Measurements from ENCODE around the gene POFUT2.

The POFUT2 gene

DNA sequence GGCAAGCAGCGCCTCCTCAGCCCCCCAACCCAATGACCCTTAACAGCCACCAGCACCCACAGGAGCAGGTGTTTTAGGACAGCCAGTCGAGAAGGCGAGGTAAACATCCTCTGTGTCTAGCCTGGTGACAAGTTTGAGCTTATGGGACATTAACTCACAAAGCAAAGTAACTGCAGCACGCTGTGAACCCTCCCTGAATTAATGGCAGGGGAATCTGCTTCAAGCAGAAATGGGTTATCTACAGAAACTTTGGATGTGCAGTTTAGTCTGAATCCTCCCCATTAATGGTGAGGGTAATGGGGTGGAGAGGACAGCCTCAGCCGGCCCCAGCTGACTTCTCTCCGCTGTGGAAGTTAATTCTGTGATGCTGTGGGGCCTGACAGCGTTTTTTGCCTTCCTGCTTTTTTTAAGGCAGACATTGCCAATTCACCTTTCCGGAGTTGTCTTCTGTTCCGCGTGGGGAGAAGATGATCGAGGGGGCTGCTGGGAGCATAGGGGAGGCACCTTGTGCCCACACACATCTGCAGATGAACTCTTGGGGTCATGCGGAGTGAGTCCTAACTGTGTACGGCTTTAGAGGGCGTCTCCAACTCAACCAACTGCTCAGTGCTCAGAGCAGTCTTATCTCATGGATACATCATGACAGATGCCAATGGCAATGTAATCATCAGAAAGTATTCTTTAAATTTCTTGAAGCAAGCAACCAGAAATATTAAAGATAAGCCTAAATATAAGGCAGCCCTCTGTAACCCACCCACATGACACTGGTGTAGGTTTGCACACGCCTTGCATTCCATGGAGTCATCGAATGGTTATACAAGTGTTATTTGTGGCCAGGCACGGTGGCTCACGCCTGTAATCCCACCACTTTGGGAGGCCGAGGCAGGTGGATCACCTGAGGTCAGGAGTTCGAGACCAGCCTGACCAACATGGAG lies 41.0 kb downstream of the POFUT2 start:
- DNase-seq: peak; percentile 22

DNA sequence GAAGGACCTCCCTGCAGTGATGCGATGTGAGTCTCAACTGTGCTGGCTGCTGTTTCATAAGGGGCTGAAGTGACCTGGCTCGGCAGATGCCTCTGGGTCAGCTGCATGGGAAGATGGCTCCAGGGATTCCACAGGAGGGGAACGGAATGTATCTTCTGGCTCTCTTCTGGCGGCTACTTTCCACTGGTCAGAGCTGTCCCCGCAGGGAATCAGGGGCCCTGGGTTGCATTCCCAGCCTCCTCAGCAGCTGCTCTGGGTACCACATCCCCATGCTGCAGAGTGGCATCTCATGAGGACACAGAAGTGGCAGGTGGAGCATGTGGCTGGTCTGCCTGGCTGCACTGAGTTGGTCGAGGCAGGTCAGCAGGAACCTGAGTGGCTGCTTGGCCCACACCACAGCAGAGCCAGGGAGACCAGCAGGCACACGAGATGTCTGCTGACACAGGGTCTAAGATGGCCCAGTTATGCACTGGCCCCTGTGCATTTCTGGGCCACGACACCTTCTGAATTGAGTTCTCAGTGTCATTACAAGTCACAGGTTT lies 42.8 kb downstream of the POFUT2 start:
- peak; percentile 29 for DNase-seq

DNA sequence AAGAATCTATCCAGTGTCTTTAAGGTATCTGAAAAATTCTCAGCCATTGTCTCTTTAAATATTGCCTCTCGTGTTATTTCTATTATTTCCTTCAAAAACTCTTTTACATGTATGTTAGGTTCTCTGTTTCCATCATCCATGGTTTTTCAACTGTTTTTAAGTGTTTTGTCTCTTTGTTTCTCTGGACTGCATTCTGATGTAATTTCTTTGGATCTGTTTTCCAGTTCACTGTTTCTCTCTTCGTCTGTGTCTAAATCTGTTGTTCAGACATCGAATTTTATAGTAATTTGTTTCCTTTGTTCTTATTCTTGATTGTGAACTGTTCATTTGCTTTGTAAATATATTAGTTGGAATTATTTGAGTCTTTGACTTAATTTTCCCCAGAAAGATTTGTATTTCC lies 44.1 kb downstream of the POFUT2 start:
- no peak for DNase-seq

DNA sequence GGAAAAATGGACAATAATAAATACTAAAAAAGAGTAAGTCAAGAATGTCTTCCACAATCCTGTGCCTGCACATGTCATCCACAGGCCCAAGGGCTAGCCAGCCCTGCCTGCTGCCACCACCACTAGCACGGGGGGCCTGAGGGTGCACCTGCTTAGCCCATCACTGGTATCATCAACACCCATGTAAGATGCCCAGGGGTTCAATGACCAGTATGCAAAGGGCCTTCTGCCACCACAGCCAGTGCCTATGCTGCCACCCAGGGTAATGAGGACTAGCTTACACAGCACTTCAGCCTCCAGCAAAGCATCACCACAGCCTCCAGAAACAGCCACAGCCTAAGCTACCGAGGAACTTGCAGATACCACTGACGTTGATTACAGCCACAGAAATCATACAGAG lies 46.3 kb downstream of the POFUT2 start:
- peak; percentile 29 for DNase-seq

DNA sequence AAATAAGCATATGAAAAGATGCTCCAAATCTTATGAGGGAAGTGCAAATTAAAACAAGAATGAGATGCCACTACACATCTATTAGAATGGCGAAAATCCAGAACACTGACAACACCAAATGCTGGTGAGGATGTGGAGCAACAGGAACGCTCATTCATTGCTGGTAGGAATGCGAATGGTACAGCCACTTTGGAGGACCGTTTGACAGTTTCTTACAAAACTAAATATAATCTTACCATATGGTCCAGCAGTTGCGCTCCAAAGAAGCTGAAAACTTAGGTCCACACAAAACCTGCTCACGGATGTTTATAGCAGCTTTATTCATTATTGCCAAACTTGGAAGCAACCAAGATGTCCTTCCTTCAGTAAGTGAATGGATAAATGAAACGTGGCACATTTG lies 50.3 kb downstream of the POFUT2 start:
- no peak for DNase-seq

DNA sequence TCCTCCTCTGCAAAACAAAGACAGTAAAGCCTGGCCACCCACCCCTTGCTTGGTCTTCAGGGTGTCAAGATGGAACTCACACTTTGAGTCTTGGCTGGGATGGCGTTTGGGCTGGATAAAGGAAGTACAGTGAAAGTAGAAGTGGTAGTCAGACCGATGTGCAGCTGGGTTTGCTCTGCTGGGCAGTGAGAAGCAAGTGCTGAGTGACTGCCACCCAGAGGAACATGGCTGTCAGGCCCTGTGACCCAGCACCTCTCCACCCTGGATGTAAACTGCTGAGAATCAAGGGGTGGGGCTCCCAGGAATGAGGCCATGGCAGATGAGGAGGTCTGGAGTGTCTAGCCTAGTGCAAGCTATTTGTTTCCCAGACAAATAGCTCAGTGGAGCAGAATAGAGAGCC lies 51.2 kb downstream of the POFUT2 start:
- no peak for DNase-seq

DNA sequence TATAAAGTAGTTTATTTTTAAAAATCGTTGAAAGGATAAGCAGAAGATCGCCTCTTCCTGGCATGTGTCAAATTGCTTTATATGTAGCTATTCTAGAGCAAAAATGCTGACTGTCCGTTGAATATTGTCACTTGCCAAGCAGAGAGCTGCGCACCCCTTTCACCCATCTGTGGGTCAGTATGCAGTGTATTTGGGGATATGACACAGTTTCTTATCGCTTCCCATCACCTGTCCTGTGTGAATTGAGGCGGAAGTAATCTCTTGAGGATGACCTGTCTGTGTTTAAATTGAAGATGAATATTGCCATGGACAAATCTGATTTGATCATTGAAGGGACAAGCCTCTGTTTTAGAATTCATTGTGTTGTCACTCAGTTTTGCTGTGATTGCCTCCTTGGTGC lies 52.2 kb downstream of the POFUT2 start:
- no peak for DNase-seq

DNA sequence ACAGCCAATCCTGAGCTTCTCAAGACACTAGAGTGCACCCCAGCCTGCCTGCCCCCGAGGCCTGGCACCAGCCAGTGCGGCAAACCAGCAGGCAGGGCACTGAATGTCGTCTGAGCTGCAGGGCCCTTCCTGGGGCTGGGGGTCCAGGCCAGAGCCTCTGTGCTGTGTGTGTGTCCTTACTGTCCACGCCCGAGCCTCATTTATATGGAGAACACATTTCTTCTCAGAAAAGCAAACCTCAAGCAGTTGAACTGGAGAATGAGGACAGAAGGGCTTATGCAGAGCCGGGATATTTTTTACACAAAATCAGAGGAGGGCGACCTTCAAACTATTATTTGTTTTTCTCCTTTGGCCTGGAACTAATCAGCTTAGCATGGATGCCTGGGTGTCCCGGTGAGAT lies 52.7 kb downstream of the POFUT2 start:
- DNase-seq: no peak

DNA sequence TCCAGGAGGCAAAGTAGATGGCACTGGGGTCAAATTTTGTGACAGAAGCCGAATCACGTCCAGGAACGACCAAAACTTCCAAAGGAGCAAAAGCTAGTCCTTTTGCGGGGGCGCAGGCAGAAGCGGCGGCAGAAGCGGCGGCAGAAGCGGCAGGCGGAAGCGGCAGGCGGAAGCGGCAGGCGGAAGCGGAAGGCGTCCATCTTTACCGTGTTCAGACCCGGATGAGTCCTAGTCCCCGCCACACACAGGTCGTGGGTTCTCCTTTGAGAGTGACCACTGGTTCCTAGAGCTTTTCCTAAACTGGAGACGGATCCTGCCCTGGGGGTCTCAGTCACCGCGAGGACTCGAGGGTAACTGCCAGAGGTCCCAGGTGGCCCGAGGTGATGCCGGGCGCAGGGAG lies 53.6 kb downstream of the POFUT2 start:
- no peak for DNase-seq

DNA sequence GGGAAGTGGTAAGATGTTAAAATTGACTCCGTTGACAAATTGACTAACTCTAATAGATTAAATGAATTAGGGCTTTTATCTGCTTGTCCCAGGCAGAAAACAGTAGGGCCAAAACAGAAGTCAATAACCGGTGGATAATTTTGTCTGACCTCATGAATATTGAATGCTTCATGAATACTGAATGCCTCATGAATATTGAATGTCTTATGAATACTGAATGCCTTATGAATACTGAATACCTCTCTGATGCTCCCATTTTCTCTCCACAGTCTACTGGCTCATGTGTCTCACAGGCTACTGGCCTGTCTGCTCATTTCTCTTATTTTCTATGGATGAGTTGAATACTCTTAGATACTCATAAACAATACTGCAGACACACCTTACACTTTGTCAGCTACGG lies 56.0 kb downstream of the POFUT2 start:
- DNase-seq: no peak

DNA sequence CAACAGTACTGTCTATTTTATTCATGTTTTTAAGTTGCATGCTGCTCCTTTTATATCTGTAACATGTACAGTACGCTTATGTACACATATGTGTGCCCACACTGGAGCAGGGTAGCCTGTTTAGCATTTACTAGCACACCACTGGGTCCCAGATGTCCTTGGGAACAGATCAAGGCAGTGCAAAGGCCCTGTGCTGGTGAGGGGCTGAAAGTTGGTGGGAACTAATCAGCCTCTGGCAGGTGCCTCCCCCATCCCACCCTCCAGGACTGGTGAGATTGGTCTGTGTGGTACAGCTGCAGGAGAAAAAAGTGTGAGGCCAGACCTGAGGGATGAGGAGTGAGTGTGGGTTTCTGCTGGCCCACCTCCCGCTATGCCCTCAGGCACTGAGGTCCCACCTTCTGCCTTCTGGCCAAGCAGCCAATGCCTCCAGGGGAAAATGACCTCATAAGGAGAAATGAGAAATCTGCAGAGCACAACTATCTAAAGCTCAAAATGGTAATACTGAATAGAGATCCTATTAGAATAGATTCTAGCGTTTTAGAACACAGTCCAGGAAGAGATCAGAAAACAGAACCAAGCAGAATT lies 58.9 kb downstream of the POFUT2 start:
- no peak for DNase-seq

DNA sequence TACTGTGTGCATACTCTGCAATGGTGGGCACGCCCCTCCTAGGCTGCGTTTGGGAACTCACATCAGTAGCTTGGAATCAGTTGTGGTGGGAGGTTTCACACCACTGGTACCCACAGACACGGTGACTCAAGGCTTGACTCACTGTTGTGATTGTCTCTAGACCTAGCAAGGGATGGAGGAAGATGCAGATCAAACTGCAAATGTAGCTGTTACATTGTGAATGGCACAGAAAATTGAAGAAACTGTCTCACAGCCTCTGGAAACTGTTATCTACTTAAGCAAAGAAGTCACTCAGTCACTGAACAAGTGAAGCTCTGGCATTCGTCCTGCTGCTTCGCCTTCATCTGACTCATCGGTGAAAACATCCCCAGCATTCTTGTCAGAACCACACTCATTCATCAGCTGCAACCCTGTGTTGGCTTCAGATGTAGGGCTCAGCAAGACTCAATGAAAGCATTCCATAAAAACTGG lies 59.5 kb downstream of the POFUT2 start:
- DNase-seq: peak; percentile 85

DNA sequence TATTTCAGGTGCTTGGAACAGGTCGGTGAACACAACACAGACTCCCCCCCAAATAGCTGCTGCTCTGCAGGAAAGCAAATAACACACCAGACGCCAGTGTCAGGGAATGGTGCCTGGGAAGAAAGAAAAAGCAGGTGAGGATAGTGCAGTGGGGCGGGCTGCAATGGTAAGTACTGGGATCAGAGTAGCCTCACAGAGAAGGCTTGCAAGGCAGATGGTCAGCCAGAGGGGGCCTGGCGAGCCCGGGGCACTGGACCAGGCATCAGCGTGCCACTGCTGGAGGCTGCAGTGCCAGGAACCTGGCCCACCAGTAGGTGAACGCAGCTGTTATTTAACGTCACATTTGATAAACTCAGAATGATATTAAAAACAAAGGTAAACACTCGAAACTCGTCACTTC lies 60.0 kb downstream of the POFUT2 start:
- no peak for DNase-seq

DNA sequence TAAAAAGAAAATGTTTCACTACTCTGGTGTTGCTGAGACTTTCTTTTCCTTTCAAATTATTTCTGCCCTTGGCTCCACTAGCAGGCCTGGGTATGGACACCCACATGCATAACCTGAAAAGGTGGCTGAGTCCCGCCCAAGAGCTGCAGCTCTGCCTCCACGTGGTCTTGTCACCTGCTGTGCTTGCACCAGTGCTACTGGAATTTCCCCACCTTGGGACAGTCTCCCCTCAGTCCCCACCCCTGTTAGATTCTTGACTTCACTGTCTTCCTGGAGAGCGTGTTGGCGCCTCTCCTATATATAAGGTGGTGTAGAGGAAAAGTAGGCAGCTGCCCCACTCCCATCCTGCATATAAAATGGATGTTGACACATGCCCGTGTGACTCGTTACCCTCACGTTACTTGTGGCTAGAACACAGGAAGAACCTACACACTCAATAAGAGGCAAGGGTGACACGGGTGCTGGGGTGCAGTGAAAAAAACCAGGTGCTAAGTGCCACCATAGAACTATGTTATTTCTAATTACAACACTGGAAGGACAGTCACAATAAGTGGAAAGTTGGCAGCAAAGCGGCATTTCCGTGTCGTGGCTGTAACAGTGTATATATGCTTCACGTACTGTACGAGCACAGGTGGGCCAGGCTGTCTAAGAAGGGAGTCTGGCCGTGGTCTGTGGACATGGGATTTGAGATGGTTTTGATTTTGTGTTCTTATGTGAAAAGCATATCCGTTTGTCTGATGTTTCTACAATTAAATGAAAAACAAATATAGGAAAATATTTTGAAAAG lies 61.0 kb downstream of the POFUT2 start:
- no peak for DNase-seq

DNA sequence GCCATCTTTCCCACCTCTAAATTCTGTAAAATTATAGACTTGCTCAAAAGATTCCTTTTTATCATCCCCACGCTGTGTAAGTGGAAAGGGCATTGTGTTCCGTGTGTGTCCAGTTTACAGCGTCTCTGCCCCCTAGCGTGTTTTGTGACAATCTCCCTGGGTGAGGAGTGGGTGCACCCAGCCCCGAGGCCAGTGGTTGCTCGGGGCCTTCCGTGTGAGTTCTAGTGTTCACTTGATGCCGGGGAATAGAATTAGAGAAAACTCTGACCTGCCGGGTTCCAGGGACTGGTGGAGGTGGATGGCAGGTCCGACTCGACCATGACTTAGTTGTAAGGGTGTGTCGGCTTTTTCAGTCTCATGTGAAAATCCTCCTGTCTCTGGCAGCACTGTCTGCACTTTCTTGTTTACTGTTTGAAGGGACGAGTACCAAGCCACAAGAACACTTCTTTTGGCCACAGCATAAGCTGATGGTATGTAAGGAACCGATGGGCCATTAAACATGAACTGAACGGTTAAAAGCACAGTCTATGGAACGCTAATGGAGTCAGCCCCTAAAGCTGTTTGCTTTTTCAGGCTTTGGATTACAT lies 61.9 kb downstream of the POFUT2 start:
- DNase-seq: no peak

DNA sequence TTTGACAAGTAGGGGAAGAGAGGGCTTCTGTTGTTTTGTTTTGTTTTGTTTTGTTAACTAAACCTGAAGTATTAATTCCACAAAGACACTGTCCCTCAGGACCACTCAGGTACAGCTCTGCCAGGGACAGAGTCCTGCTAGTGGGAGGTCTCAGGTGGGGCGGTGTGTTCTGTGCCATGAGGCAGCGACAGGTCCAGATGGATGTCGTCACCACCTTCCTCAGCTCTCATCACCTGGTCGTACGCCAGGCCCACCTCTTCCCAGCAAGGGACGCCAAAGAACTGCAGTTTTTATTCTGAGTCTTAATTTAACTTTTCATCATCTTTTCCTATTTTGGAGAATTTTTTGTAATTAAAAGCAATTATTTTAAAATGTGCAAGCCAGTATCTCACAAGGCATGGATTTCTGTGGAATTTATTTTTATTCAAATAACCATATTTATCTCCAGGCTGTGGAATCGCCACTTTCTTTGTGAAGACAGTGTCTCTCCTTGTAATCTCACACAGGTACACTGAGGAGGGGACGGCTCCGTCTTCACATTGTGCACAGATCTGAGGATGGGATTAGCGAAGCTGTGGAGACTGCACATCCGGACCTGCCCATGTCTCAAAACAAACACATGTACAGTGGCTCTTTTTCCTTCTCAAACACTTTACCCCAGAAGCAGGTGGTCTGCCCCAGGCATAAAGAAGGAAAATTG lies 62.5 kb downstream of the POFUT2 start:
- no peak for DNase-seq

DNA sequence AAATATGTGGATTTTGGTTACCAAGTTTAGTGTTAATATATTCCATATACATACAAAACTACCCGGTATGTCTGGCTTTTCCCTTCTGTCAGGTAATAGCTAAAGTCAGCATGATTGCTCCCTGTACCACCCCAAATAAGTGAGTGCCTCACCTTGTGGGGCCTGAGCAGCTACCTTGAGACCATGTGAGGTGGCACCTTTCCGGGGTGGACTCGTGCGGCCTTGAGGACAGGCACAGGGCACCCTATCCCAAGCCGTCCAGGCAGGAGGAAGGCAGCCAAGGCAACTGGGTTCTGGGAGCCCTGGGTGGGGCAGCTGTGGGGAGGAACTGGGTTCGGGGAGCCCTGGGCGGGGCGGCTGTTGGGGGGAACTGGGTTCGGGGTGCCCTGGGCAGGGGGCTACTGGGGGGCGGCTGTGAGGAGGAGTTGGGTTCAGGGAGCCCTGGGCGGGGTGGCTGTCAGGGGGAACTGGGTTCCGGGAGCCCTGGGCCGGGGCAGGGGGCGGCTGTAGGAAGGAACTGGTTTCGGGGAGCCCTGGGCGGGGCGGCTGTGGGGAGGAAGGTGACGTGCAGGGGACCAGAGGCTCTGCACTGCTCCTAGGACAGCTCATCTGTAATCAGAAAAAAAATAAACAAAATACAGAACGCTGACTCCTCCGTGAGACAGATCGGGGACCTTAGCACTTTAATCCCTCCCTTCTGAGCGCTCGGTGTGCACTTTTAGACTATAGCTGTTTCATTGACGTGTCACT lies 63.3 kb downstream of the POFUT2 start:
- no peak for DNase-seq

DNA sequence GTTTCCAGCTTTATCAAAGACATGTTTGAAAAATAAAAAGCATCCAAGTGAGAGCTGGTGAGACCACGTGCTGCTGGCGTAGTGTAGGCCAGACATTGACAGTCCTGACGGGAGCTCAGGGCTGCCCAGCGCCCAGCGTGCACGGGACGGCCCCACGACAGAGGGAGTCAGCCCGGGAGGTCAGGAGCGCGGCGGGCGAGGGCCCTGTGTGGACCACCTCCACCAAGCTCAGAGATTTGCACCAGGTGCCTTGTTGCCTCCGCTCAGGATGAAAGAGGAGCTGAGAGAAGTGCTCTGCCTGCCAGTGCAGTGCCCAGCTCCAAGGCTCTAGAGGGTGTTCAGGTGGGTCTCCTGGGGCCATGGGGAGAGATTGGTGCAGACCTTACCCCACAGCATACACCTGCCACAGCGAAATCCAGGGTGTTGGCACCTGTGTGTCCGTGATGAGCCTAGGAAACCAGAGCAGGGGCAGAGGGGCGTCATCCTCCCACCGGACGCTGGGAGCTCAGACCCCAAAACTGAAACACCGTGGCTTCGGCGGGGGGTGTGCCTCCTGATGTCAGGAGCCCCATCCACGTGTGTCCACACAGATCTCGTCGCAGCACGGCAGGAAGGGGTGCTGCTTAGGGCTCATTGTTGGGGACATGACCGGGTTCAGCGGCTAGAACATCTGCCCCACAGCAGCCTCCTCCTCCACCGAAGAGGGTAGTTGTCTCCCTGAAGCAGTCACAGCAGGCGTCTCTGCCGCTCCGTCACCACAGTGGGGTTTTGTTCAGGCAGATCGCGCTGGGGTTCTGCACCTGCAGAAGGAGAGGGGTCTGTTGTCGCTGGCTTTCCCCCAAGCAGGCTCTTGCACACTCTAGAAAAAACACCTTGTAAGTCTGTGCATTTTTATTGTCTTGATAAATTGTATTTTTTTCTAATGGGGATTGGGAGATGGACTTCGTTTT lies 64.2 kb downstream of the POFUT2 start:
- no peak for DNase-seq

DNA sequence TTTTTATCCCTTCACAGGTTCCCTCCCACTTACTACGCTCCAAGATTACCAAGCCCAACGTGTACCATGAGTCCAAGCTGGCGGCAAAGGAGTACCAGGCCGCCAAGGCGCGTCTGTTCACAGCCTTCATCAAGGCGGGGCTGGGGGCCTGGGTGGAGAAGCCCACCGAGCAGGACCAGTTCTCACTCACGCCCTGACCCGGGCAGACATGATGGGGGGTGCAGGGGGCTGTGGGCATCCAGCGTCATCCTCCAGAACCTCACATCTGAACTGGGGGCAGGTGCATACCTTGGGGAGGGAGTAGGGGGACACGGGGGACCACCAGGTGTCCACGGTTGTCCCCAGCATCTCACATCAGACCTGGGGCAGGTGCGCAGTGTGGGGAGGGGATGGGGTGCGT lies 65.7 kb downstream of the POFUT2 start:
- DNase-seq: no peak

Measured in activated CD8-positive, alpha-beta memory T cell treated with anti-CD3 and anti-CD28 coated beads, Interleukin-2, amount 50 U/mL, for 48 hours (primary cell).